Endothelial cell of umbilical vein (primary cell): ENCODE measurements around the gene ACVRL1. TPM values are rescaled to one million over a fixed set of nuclear protein-coding genes. Genes with fewer than 3 reads are reported as not detected.

Experiments used
- BruUV-seq: library from RNA; stranded (reverse); fragments of 400-500 nt; replicated peaks from 2 replicates; lab custom pipeline; 2021; lab: Mats Ljungman, UMichigan
- CTCF ChIA-PET: fragments of 300-600, 350-600 bp; sonication (Branson Sonifier 250); formaldehyde crosslinking; loops from one replicate; lab custom pipeline; 2021; ENCODE audit warnings: antibody characterized with exemption, inconsistent platforms; lab: Charles Lee
- POLR2A ChIA-PET: fragments of 300-600, 350-600 bp; sonication (Branson Sonifier 250); formaldehyde crosslinking; loops from one replicate; lab custom pipeline; 2021; ENCODE audit warnings: antibody characterized with exemption, inconsistent platforms; lab: Charles Lee
- DNase-seq: peaks from one replicate; pipeline ENCODE4 v3.0.0-alpha.2; 2011; ENCODE audit warnings: low read depth, low spot score
- FAIRE-seq: peaks from 2 replicates; lab custom pipeline; 2011; peaks lifted over from hg19 to GRCh38; lab: Jason Lieb, UNC
- H2AFZ ChIP-seq: 2 replicates; pipeline ENCODE4 v1.6.0; 2012; ENCODE audit warnings: low read depth, low read length, control low read depth, inconsistent platforms
- H3K27ac ChIP-seq: 2 replicates; pipeline ENCODE4 v1.5.1; 2011; ENCODE audit warnings: low read depth, mild to moderate bottlenecking, control low read depth, low read length, moderate library complexity; ENCODE audit not compliant: insufficient read depth
- H3K27me3 ChIP-seq, 2 experiments: 2 replicates each; pipeline versions ENCODE4 v1.6.0 to v1.6.1; 2011; ENCODE audit warnings: low read length in 2 of 2, mixed read lengths in 1 of 2; ENCODE audit not compliant: control insufficient read depth in 2 of 2, insufficient read depth in 2 of 2
- H3K36me3 ChIP-seq, 2 experiments: 2 replicates in 1 of 2; 3 replicates in 1 of 2; pipeline ENCODE4 v1.5.1; 2011; ENCODE audit warnings: low read length in 2 of 2, mild to moderate bottlenecking in 1 of 2, moderate library complexity in 1 of 2; ENCODE audit not compliant: control insufficient read depth in 2 of 2, insufficient read depth in 2 of 2; ENCODE audit errors: extremely low read depth in 1 of 2
- H3K4me1 ChIP-seq: 3 replicates; pipeline ENCODE4 v1.5.1; 2011; ENCODE audit warnings: mild to moderate bottlenecking, low read length; ENCODE audit not compliant: control insufficient read depth, insufficient read depth; ENCODE audit errors: extremely low read depth
- H3K4me2 ChIP-seq: 2 replicates; pipeline ENCODE4 v1.6.1; 2011; ENCODE audit warnings: low read length, control low read depth, mixed read lengths; ENCODE audit not compliant: insufficient read depth
- H3K4me3 ChIP-seq, 3 experiments: fragments of 200-600 bp in 1 of 3; sonication (generic), shearing (Covaris generic) in 1 of 3; replicated peaks in 1 of 3; 2 replicates each; pipeline ENCODE4 v1.5.1; 2011 to 2016; ENCODE audit warnings: control low read depth in 3 of 3, low read length in 3 of 3, mild to moderate bottlenecking in 2 of 3, inconsistent platforms in 1 of 3, low read depth in 1 of 3, moderate library complexity in 1 of 3; ENCODE audit not compliant: insufficient read depth in 1 of 3
- H3K79me2 ChIP-seq: 2 replicates; pipeline ENCODE4 v1.6.0; 2012; ENCODE audit warnings: low read length, inconsistent platforms; ENCODE audit not compliant: control insufficient read depth, insufficient read depth
- H3K9ac ChIP-seq: replicated peaks from 2 replicates; pipeline ENCODE3; 2011; ENCODE audit warnings: low read length, control low read depth; ENCODE audit not compliant: insufficient read depth; ENCODE audit errors: extremely low read depth
- H3K9me1 ChIP-seq: replicated peaks from 3 replicates; pipeline ENCODE4 v1.6.0; 2011; ENCODE audit warnings: mild to moderate bottlenecking, low read length; ENCODE audit not compliant: control insufficient read depth, insufficient read depth; ENCODE audit errors: extremely low read depth
- H3K9me3 ChIP-seq: replicated peaks from 2 replicates; pipeline ENCODE4 v1.5.1; 2012; ENCODE audit warnings: low read length, inconsistent platforms; ENCODE audit not compliant: control insufficient read depth, insufficient read depth
- H4K20me1 ChIP-seq: replicated peaks from 2 replicates; pipeline ENCODE3; 2011; ENCODE audit warnings: mild to moderate bottlenecking, low read length; ENCODE audit not compliant: control insufficient read depth, insufficient read depth; ENCODE audit errors: extremely low read depth
- JUN ChIP-seq: IDR thresholded peaks from 2 replicates; pipeline ENCODE4 v1.6.1; 2011; ENCODE audit warnings: borderline replicate concordance, low read depth; ENCODE audit not compliant: insufficient read length, insufficient read depth
- MYC ChIP-seq: IDR thresholded peaks from one replicate; pipeline ENCODE4 v1.6.1; 2011; ENCODE audit warnings: mild to moderate bottlenecking, low read depth, low read length
- POLR2A ChIP-seq: IDR thresholded peaks from 2 replicates; pipeline ENCODE4 v1.6.1; 2012; ENCODE audit warnings: low read depth, mild to moderate bottlenecking, control low read depth, low read length
- dilution Hi-C: fragments of 300-500 bp; cut with MboI; formaldehyde crosslinking; loops from one replicate; pipeline ENCODE4 v1.15.0; 2019; ENCODE audit warnings: low sequenced_read_pairs; ENCODE audit not compliant: extremely low pct_ligation_motif_present
- intact Hi-C: fragments of 100-400 bp; cut with micrococcal nuclease; formaldehyde crosslinking; loops from one replicate; pipeline ENCODE4 v1.10.0; 2022
- polyA plus RNA-seq, 4 experiments: library from polyadenylated mRNA; depleted of rRNA in 3 of 4; stranded (reverse) in 3 of 4; unstranded in 1 of 4; fragments of >200 nt; gene quantifications; 2 replicates each; pipeline versions ENCODE4 v1.2.1 to v1.2.3, GENCODE V29; 2011 to 2012; ENCODE audit warnings: missing spikeins in 1 of 4
- total RNA-seq: library from RNA; stranded (reverse); gene quantifications from 2 replicates; pipeline ENCODE4 v1.2.3, GENCODE V29; 2021
- TF ChIP-seq, protein P1 (sequence below), 2 donors: IDR thresholded peaks; 1 replicate in 1 of 2; 2 replicates in 1 of 2; pipeline ENCODE4 v1.5.1; 2011; ENCODE audit warnings: low read length in 2 of 2, mild to moderate bottlenecking in 2 of 2, moderate library complexity in 2 of 2, control low read depth in 1 of 2, inconsistent platforms in 1 of 2, low read depth in 1 of 2; ENCODE audit not compliant: insufficient read depth in 1 of 2; ENCODE audit errors: extremely low read depth in 1 of 2

The ACVRL1 gene
- total and polyA plus RNA-seq, 2 donors (not counting 3 experiments of a cell fraction or from before 2014, with no cell fraction given) = 355 to 404 TPM

DNA sequence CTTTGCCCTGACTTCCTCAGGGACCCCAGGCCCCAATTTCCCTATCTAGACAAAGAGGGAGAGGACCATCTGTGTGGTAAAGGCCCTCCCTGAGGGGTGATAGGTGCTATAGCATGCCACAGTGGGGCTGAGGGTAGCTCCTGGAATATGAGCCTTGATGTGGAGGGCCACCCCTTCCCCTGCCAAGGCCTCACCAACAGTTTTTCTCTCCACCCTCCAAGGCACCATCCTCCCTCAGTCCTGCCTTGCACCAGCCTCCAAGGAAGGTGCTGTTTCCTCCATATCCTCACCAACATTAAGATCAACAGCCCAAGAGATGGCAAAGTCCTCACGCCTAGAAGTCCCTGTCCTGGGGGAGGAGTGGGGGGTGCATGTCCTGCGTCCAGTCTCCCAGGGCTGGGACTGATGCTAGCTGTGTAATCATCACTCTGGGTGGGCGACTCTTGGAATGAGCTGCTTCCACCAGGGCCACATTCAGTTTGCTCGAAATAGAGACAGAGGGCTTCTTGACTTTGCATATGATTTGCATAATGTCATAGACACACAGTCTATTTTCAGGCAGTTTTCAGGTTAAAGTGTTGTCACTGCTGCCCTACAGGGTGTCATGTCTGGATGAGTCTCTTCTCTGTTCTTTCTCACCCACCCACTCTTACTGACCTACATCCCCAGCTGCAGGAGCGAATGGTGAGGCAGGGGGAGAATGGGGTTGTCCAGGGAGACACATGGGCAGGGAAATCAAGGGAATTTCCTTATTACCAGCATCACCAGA is 17.4 kb downstream of the ACVRL1 start:
- TF ChIP-seq POLR2A = peak; percentile 11
- TF ChIP-seq, protein P1, sequence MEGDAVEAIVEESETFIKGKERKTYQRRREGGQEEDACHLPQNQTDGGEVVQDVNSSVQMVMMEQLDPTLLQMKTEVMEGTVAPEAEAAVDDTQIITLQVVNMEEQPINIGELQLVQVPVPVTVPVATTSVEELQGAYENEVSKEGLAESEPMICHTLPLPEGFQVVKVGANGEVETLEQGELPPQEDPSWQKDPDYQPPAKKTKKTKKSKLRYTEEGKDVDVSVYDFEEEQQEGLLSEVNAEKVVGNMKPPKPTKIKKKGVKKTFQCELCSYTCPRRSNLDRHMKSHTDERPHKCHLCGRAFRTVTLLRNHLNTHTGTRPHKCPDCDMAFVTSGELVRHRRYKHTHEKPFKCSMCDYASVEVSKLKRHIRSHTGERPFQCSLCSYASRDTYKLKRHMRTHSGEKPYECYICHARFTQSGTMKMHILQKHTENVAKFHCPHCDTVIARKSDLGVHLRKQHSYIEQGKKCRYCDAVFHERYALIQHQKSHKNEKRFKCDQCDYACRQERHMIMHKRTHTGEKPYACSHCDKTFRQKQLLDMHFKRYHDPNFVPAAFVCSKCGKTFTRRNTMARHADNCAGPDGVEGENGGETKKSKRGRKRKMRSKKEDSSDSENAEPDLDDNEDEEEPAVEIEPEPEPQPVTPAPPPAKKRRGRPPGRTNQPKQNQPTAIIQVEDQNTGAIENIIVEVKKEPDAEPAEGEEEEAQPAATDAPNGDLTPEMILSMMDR (IDR thresholded peaks at IDR 0.05; ENCODE audit: extremely low read depth in 1 of 2, insufficient read depth in 1 of 2, low read depth in 1 of 2, low read length in 2 of 2) = no peak
- no peak for TF ChIP-seq MYC
- TF ChIP-seq JUN = no peak
- H3K9ac ChIP-seq = no peak overlapping the region
- H3K27me3 ChIP-seq = no peaks in the 10 kb centered on the region
- H4K20me1 ChIP-seq = no peaks in the 10 kb centered on the region
- DNase-seq = peak; percentile 48
- ChIA-PET CTCF (interaction anchor here (1.1 to 12.8 kb wide), 10 partner anchors 10 to 85 kb away, joined by 5 to 393 read pairs (median 32); partner anchors contain the start of genes ACVRL1 and ANKRD33), POLR2A (no interaction called here)
- dilution Hi-C loops (no loop called here), intact Hi-C loops (no loop called here)
- H3K4me3 ChIP-seq = no peak overlapping the region
- no peak overlapping the region for H3K4me2 ChIP-seq
- H2AFZ ChIP-seq = no peak overlapping the region
- H3K9me3 ChIP-seq = no peaks in the 10 kb centered on the region
- BruUV-seq = no TSS peak
- peaks cover 4 to 9% of the 10 kb centered on the region in 2 experiments for H3K36me3 ChIP-seq
- peaks cover 54% of the 10 kb centered on the region for H3K4me1 ChIP-seq
- peak overlapping the region; percentile 99 for H3K27ac ChIP-seq
- peak; percentile 68 for FAIRE-seq
- H3K79me2 ChIP-seq = no peaks in the 10 kb centered on the region
- no peaks in the 10 kb centered on the region for H3K9me1 ChIP-seq
